ENCODE data around the gene ARFGAP2.

DNA sequence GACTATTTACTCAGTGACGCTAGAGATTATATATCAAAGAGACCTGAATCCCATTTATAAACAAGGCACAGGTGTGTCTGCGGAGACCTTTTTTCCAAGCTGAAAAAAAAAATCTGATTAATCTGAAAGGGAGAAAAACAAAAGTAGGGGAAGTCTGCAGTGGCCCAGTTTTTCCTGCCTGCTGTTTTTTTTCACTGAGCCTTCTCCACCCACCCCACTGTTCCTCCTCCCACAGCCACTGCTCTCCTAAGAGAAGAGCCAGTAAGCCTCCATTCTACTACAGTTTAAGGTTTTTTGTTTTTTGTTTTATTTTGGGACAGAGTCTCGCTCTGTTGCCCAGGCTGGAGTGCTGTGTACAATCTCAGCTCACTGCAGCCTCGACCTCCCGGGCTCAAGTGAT, 18.4 kb downstream of the ARFGAP2 start:
- TF ChIP-seq, protein P1, sequence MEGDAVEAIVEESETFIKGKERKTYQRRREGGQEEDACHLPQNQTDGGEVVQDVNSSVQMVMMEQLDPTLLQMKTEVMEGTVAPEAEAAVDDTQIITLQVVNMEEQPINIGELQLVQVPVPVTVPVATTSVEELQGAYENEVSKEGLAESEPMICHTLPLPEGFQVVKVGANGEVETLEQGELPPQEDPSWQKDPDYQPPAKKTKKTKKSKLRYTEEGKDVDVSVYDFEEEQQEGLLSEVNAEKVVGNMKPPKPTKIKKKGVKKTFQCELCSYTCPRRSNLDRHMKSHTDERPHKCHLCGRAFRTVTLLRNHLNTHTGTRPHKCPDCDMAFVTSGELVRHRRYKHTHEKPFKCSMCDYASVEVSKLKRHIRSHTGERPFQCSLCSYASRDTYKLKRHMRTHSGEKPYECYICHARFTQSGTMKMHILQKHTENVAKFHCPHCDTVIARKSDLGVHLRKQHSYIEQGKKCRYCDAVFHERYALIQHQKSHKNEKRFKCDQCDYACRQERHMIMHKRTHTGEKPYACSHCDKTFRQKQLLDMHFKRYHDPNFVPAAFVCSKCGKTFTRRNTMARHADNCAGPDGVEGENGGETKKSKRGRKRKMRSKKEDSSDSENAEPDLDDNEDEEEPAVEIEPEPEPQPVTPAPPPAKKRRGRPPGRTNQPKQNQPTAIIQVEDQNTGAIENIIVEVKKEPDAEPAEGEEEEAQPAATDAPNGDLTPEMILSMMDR (IDR thresholded peaks at IDR 0.05): no peak
- TF ChIP-seq POLR2A (IDR thresholded peaks at IDR 0.05): no peak
